ENCODE measurements around the gene TTC23. TPM values are rescaled to one million over a fixed set of nuclear protein-coding genes. Genes with fewer than 3 reads are reported as not detected.

The TTC23 gene
- total RNA-seq, 1 donor from 2014 or later = 7.8 TPM

- TF ChIP-seq, protein P1, sequence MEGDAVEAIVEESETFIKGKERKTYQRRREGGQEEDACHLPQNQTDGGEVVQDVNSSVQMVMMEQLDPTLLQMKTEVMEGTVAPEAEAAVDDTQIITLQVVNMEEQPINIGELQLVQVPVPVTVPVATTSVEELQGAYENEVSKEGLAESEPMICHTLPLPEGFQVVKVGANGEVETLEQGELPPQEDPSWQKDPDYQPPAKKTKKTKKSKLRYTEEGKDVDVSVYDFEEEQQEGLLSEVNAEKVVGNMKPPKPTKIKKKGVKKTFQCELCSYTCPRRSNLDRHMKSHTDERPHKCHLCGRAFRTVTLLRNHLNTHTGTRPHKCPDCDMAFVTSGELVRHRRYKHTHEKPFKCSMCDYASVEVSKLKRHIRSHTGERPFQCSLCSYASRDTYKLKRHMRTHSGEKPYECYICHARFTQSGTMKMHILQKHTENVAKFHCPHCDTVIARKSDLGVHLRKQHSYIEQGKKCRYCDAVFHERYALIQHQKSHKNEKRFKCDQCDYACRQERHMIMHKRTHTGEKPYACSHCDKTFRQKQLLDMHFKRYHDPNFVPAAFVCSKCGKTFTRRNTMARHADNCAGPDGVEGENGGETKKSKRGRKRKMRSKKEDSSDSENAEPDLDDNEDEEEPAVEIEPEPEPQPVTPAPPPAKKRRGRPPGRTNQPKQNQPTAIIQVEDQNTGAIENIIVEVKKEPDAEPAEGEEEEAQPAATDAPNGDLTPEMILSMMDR (IDR thresholded peaks at IDR 0.05; ENCODE audit: partially characterized antibody, unreplicated experiment) = no peak
- peaks cover 15% of the 10 kb centered on the region for H3K36me3 Mint-ChIP-seq (ENCODE audit: unreplicated experiment)
- peaks cover 8% of the 10 kb centered on the region for H3K27me3 Mint-ChIP-seq (ENCODE audit: unreplicated experiment)
- DNase-seq = no peak
- H3K9me3 Mint-ChIP-seq (ENCODE audit: unreplicated experiment) = peaks cover 8% of the 10 kb centered on the region
- no peak overlapping the region for H3K27ac Mint-ChIP-seq (ENCODE audit: unreplicated experiment)
- peaks cover 16% of the 10 kb centered on the region for H3K4me1 Mint-ChIP-seq (ENCODE audit: low read depth, unreplicated experiment)
- H3K4me3 Mint-ChIP-seq (ENCODE audit: unreplicated experiment) = no peak overlapping the region
Measured at GRCh38 chr15:99134317-99134821, 115.0 kb downstream of the TTC23 start.

- no peak overlapping the region for H3K27ac Mint-ChIP-seq (ENCODE audit: unreplicated experiment)
- peaks cover 16% of the 10 kb centered on the region for H3K4me1 Mint-ChIP-seq (ENCODE audit: low read depth, unreplicated experiment)
- DNase-seq = no peak
Measured at GRCh38 chr15:99132634-99133287, 116.6 kb downstream of the TTC23 start.

GRCh38 chr15:99132122-99132521, 117.3 kb downstream of the TTC23 start:
- Mint-ChIP-seq H3K36me3 (ENCODE audit: unreplicated experiment) (peaks cover 15% of the 10 kb centered on the region), H3K4me3 (ENCODE audit: unreplicated experiment) (no peak overlapping the region), H3K27ac (ENCODE audit: unreplicated experiment) (no peak overlapping the region), H3K4me1 (ENCODE audit: low read depth, unreplicated experiment) (peaks cover 16% of the 10 kb centered on the region), H3K27me3 (ENCODE audit: unreplicated experiment) (peaks cover 8% of the 10 kb centered on the region), H3K9me3 (ENCODE audit: unreplicated experiment) (peaks cover 9% of the 10 kb centered on the region)
- no peak for DNase-seq
- TF ChIP-seq, protein P1 (IDR thresholded peaks at IDR 0.05; ENCODE audit: partially characterized antibody, unreplicated experiment) = no peak

More at GRCh38 chr15:99132634-99133287, 116.6 kb downstream of the TTC23 start:
- peaks cover 15% of the 10 kb centered on the region for H3K36me3 Mint-ChIP-seq (ENCODE audit: unreplicated experiment)
- TF ChIP-seq, protein P1 (IDR thresholded peaks at IDR 0.05; ENCODE audit: partially characterized antibody, unreplicated experiment) = no peak
- peaks cover 8% of the 10 kb centered on the region for H3K9me3 Mint-ChIP-seq (ENCODE audit: unreplicated experiment)
- no peak overlapping the region for H3K4me3 Mint-ChIP-seq (ENCODE audit: unreplicated experiment)
- peaks cover 8% of the 10 kb centered on the region for H3K27me3 Mint-ChIP-seq (ENCODE audit: unreplicated experiment)

- H3K4me3 Mint-ChIP-seq (ENCODE audit: unreplicated experiment) = no peak overlapping the region
- peaks cover 15% of the 10 kb centered on the region for H3K36me3 Mint-ChIP-seq (ENCODE audit: unreplicated experiment)
- no peak for DNase-seq
Measured at GRCh38 chr15:99131441-99132023, 117.8 kb downstream of the TTC23 start.

More at GRCh38 chr15:99131441-99132023, 117.8 kb downstream of the TTC23 start:
- H3K4me1 Mint-ChIP-seq (ENCODE audit: low read depth, unreplicated experiment) = peaks cover 14% of the 10 kb centered on the region
- TF ChIP-seq, protein P1 (IDR thresholded peaks at IDR 0.05; ENCODE audit: partially characterized antibody, unreplicated experiment) = no peak
- H3K27ac Mint-ChIP-seq (ENCODE audit: unreplicated experiment) = no peak overlapping the region
- peaks cover 8% of the 10 kb centered on the region for H3K27me3 Mint-ChIP-seq (ENCODE audit: unreplicated experiment)
- H3K9me3 Mint-ChIP-seq (ENCODE audit: unreplicated experiment) = peaks cover 9% of the 10 kb centered on the region
